HepG2 (cell line): ENCODE data around the gene ATP9B. TPM values are rescaled to one million over a fixed set of nuclear protein-coding genes. Genes with fewer than 3 reads are reported as not detected.

ENCODE experiments used
- ATAC-seq: fragments of 200-7000 bp; cut with Tn5 transposase; 3 replicates; pipeline ENCODE4 v1.9.1; 2020; ENCODE audit warnings: mild to moderate bottlenecking, moderate library complexity
- BruUV-seq: library from RNA; stranded (reverse); fragments of 400-500 nt; replicated peaks from 2 replicates; lab custom pipeline; 2021; lab: Mats Ljungman, UMichigan
- CTCF ChIA-PET: fragments of 300-600 bp; formaldehyde crosslinking; extraction: SDS; loops from one replicate; lab custom pipeline; 2021; ENCODE audit warnings: low total read pairs, inconsistent platforms, low intra/inter-chr PET ratio; lab: Yijun Ruan, JAX
- POLR2A ChIA-PET: fragments of 350-600 bp; sonication (Branson Sonifier 250); formaldehyde crosslinking; loops from one replicate; lab custom pipeline; 2020; ENCODE audit warnings: antibody characterized with exemption, inconsistent platforms; lab: Yijun Ruan, JAX
- DNase-seq: peaks from one replicate; pipeline ENCODE4 v3.0.0-alpha.2; 2015; ENCODE audit warnings: low spot score
- FAIRE-seq: peaks from 3 replicates; lab custom pipeline; 2011; peaks lifted over from hg19 to GRCh38; lab: Jason Lieb, UNC
- H2AFZ ChIP-seq: one replicate; pipeline ENCODE4 v1.6.1; 2011; ENCODE audit warnings: low read length, inconsistent platforms
- H3K27ac ChIP-seq: fragments of 300-600 bp; 3 replicates; pipeline ENCODE4 v1.8.0; 2011; ENCODE audit warnings: mixed run types, mild to moderate bottlenecking, mixed read lengths, low read length, inconsistent platforms; ENCODE audit not compliant: insufficient read depth; ENCODE audit errors: extremely low read length
- H3K27me3 ChIP-seq, 2 experiments: fragments of 200-600 bp in 1 of 2; 2 replicates in 1 of 2; 3 replicates in 1 of 2; pipeline versions ENCODE4 v1.6.0 to v1.8.0; 2011; ENCODE audit warnings: low read length in 2 of 2, mild to moderate bottlenecking in 2 of 2, moderate library complexity in 2 of 2, inconsistent platforms in 1 of 2; ENCODE audit not compliant: insufficient read depth in 2 of 2, control insufficient read depth in 1 of 2
- H3K36me3 ChIP-seq, 2 experiments: fragments of 200-600 bp in 1 of 2; replicated peaks in 1 of 2; 2 replicates in 1 of 2; 3 replicates in 1 of 2; pipeline versions ENCODE4 v1.5.1 to v1.8.0; 2011; ENCODE audit warnings: low read length in 2 of 2, inconsistent platforms in 1 of 2; ENCODE audit not compliant: insufficient read depth in 2 of 2, control insufficient read depth in 1 of 2
- H3K4me1 ChIP-seq: 2 replicates; pipeline ENCODE4 v1.5.1; 2012; ENCODE audit warnings: low read length, inconsistent platforms; ENCODE audit not compliant: insufficient read depth
- H3K4me2 ChIP-seq: 2 replicates; pipeline ENCODE4 v1.6.0; 2011; ENCODE audit warnings: low read depth, low read length, inconsistent platforms
- H3K4me3 ChIP-seq, 3 experiments: fragments of 200-600 bp in 1 of 3; sonication (generic), shearing (Covaris generic) in 1 of 3; replicated peaks in 1 of 3; 2 replicates each; pipeline ENCODE4 v1.5.1; 2011 to 2016; ENCODE audit warnings: low read length in 3 of 3, inconsistent platforms in 2 of 3, low read depth in 2 of 3, mild to moderate bottlenecking in 2 of 3, control low read depth in 1 of 3, mixed read lengths in 1 of 3; ENCODE audit not compliant: insufficient read depth in 1 of 3
- H3K79me2 ChIP-seq: one replicate; pipeline ENCODE4 v1.6.1; 2011; ENCODE audit warnings: low read length, inconsistent platforms; ENCODE audit not compliant: insufficient read depth
- H3K9ac ChIP-seq: 2 replicates; pipeline ENCODE4 v1.6.0; 2011; ENCODE audit warnings: mild to moderate bottlenecking, low read depth, low read length, inconsistent platforms; ENCODE audit not compliant: insufficient read depth
- H3K9me3 ChIP-seq: 2 replicates; pipeline ENCODE4 v1.5.1; 2012; ENCODE audit warnings: mild to moderate bottlenecking, low read length
- H4K20me1 ChIP-seq: 2 replicates; pipeline ENCODE4 v1.6.0; 2011; ENCODE audit warnings: inconsistent platforms, mild to moderate bottlenecking, low read length, moderate library complexity; ENCODE audit not compliant: insufficient read depth
- HNRNPL ChIP-seq: fragments of 200-400 bp; formaldehyde crosslinking; IDR thresholded peaks from 2 replicates; pipeline ENCODE4 v1.6.1; 2017; ENCODE audit warnings: mild to moderate bottlenecking, low read depth, low read length
- IRX3 ChIP-seq: sonication (generic); formaldehyde crosslinking; IDR thresholded peaks from 2 replicates; pipeline ENCODE4 v1.8.1; 2023; ENCODE audit warnings: mild to moderate bottlenecking, low read depth, missing genetic modification reagents, borderline replicate concordance
- MYC ChIP-seq: sonication (generic); formaldehyde crosslinking; IDR thresholded peaks from 2 replicates; pipeline ENCODE4 v1.9.0; 2021; ENCODE audit warnings: missing genetic modification reagents, borderline replicate concordance
- NFKBIZ ChIP-seq: IDR thresholded peaks from 2 replicates; pipeline ENCODE4 v1.6.1; 2018; ENCODE audit warnings: missing genetic modification reagents, missing compliant biosample characterization
- THYN1 ChIP-seq: sonication (generic); formaldehyde crosslinking; IDR thresholded peaks from 2 replicates; pipeline ENCODE4 v1.8.1; 2023; ENCODE audit warnings: low read depth, mild to moderate bottlenecking, moderate library complexity, missing genetic modification reagents, borderline replicate concordance
- ZNF781 ChIP-seq: sonication (generic); formaldehyde crosslinking; IDR thresholded peaks from 2 replicates; pipeline ENCODE4 v1.5.1; 2020; ENCODE audit warnings: borderline replicate concordance, mild to moderate bottlenecking, missing genetic modification reagents; ENCODE audit errors: not compliant biosample characterization
- ZSCAN22 ChIP-seq: sonication (generic); formaldehyde crosslinking; IDR thresholded peaks from 2 replicates; pipeline ENCODE4 v1.4.0; 2020; ENCODE audit warnings: mild to moderate bottlenecking, missing genetic modification reagents
- WGBS: methylation state at CpG from one replicate; pipeline ENCODE4 v1.1.6; 2017; ENCODE audit warnings: low lambda C conversion rate; 5-methylcytosine and 5-hydroxymethylcytosine counted together
- in situ Hi-C: cut with HindIII; loops from 2 replicates; pipeline ENCODE4 v1.10.0; 2017; ENCODE audit warnings: low pct_unique_long_range_greater_than_20kb; ENCODE audit not compliant: extremely low pct_ligation_motif_present
- intact Hi-C: fragments of 100-400 bp; cut with micrococcal nuclease; formaldehyde crosslinking; loops from one replicate; pipeline ENCODE4 v1.10.0; 2022; ENCODE audit not compliant: unreplicated experiment
- polyA plus RNA-seq, 8 experiments: library from polyadenylated mRNA; depleted of rRNA in 3 of 8; stranded (reverse) in 7 of 8; unstranded in 1 of 8; fragments of >200 nt; fragmentation: Illumina TruSeq in 4 of 8; extraction: Trizol in 4 of 8; gene quantifications; 2 replicates each; pipeline versions ENCODE4 v1.2.1 to v1.2.3, GENCODE V29; 2011 to 2016; ENCODE audit warnings: low read depth in 4 of 8, missing spikeins in 1 of 8, mixed read lengths in 1 of 8; ENCODE audit not compliant: insufficient read depth in 1 of 8
- total RNA-seq, 5 experiments: library from RNA; depleted of rRNA; stranded (reverse); fragments of >200 nt; fragmentation: Illumina TruSeq; extraction: Trizol; gene quantifications; 2 replicates each; pipeline ENCODE4 v1.2.3, GENCODE V29; 2016; ENCODE audit warnings: low read depth in 1 of 5
- TF ChIP-seq, protein P1 (sequence below): sonication (generic); formaldehyde crosslinking; IDR thresholded peaks from 2 replicates; pipeline ENCODE4 v1.8.0; 2023; ENCODE audit warnings: mild to moderate bottlenecking, missing genetic modification reagents
- TF ChIP-seq, protein P2 (sequence below): sonication (generic); formaldehyde crosslinking; IDR thresholded peaks from 2 replicates; pipeline ENCODE4 v1.4.0; 2020; ENCODE audit warnings: low read depth, mild to moderate bottlenecking, missing genetic modification reagents
- TF ChIP-seq, protein P3 (sequence below): sonication (generic); formaldehyde crosslinking; conservative IDR thresholded peaks from 2 replicates; pipeline ENCODE4 v1.8.1; 2023; ENCODE audit warnings: missing genetic modification reagents
- TF ChIP-seq, protein P4 (sequence below): sonication (generic); formaldehyde crosslinking; IDR thresholded peaks from 2 replicates; pipeline ENCODE4 v1.4.0; 2020; ENCODE audit warnings: missing genetic modification reagents

The ATP9B gene
- total and polyA plus RNA-seq, 2 of the 13 experiments (the other 11 are each of a cell fraction or from before 2014, with no cell fraction given) = 10.8 to 11.3 TPM

DNA sequence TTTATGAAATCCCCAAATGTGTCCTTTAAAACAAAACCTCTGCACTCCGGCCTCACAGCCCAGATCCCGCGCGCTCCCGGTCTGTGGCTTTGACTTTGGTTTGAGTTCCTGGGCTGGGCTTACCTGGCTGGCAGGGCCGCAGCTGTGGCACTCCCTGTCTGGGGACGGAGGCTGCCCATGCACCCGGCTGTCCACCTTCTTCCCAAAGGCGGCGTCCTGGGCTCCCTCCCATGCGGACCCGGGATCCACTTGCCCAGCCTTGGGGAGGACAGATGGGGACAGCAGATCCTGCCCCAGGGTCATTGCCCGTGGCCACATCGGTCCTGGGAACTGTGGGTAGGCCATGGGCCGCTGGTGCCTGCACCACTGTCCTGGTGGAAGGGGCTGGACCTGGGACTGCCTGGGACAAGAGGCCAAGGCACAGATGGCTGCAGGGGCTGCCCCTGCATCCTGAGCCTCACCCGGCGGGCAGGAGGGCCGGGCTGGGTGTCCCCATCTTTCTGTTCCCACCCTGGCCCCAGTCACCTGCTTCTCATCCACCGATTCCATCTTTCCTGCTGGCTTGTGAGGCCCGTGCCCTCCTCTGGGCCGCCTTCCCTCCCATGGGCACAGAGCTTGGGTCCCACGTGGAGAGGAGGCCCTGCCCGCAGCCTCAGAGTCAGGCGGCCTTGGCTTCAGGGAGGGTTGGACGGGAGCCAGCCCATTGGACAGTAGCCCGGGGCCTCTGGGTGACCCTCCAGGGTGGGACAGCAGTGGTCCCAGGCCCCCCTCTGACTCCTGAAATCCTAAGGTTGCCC, 354.2 kb downstream of the ATP9B start:
- intact Hi-C loops = no loop called here

DNA sequence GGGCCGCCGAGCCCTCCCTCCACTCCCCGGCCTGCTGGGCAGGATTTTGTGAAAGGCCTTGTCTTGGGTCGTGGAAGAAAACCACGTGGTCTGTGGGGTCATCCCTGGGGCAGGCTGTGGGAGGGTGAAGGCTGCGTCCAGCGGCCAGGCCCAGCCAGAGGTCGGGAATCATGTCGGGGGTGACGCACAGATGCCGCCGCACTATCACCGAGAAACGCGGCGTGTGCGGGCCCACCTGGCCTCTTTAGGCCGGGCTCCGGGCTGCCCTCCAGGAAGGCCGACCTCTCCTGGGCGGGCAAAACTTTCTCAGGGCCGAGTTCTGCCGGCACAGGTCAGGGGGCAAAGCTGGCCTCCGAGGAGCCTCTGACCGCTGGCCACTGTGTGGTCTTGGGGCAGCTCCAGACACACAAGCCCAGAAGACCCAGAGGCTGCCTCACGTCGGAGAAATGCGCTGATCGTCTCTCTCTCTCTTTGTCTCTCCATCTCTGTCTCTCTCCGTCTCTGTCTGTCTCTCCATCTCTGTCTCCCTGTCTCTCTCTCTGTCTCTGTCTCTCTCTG, 354.9 kb downstream of the ATP9B start:
- no peak for FAIRE-seq
- BruUV-seq = no TSS peak
- intact Hi-C loops (no loop called here), in situ Hi-C loops (no loop called here)
- no peak overlapping the region for H3K4me2 ChIP-seq
- H3K36me3 ChIP-seq = no peaks in the 10 kb centered on the region
- H3K9ac ChIP-seq = no peak overlapping the region
- H3K4me1 ChIP-seq = no peaks in the 10 kb centered on the region
- H3K27me3 ChIP-seq = peaks cover 17 to 74% of the 10 kb centered on the region in 2 experiments; a peak in 4 of 5 replicates
- H3K9me3 ChIP-seq = no peaks in the 10 kb centered on the region
- H2AFZ ChIP-seq = no peak overlapping the region
- no peaks in the 10 kb centered on the region for H3K79me2 ChIP-seq
- ChIA-PET POLR2A (no interaction called here), CTCF (no interaction called here)
- TF ChIP-seq HNRNPL = no peak
- TF ChIP-seq, protein P1, sequence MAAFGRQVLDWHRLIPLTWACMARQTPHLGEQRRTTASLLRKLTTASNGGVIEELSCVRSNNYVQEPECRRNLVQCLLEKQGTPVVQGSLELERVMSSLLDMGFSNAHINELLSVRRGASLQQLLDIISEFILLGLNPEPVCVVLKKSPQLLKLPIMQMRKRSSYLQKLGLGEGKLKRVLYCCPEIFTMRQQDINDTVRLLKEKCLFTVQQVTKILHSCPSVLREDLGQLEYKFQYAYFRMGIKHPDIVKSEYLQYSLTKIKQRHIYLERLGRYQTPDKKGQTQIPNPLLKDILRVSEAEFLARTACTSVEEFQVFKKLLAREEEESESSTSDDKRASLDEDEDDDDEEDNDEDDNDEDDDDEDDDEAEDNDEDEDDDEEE (CRISPR knock-in tag) = no peak
- TF ChIP-seq, protein P2, sequence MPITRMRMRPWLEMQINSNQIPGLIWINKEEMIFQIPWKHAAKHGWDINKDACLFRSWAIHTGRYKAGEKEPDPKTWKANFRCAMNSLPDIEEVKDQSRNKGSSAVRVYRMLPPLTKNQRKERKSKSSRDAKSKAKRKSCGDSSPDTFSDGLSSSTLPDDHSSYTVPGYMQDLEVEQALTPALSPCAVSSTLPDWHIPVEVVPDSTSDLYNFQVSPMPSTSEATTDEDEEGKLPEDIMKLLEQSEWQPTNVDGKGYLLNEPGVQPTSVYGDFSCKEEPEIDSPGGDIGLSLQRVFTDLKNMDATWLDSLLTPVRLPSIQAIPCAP (CRISPR knock-in tag) = no peak
- TF ChIP-seq, protein P3, sequence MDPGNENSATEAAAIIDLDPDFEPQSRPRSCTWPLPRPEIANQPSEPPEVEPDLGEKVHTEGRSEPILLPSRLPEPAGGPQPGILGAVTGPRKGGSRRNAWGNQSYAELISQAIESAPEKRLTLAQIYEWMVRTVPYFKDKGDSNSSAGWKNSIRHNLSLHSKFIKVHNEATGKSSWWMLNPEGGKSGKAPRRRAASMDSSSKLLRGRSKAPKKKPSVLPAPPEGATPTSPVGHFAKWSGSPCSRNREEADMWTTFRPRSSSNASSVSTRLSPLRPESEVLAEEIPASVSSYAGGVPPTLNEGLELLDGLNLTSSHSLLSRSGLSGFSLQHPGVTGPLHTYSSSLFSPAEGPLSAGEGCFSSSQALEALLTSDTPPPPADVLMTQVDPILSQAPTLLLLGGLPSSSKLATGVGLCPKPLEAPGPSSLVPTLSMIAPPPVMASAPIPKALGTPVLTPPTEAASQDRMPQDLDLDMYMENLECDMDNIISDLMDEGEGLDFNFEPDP = no peak
- TF ChIP-seq THYN1 (CRISPR knock-in tag) = no peak
- no peak for TF ChIP-seq NFKBIZ (CRISPR knock-in tag)
- DNase-seq = no peak
- H3K27ac ChIP-seq = no peak overlapping the region
- ATAC-seq = no peak
- 52% methylated on average over 17 of the region's 30 CpGs for WGBS
- no peak overlapping the region for H3K4me3 ChIP-seq
- H4K20me1 ChIP-seq = 0 out of 2 replicates have a peak, but pooled peaks cover 2% of the 10 kb centered on the region

More for the DNA sequence above, 354.2 kb downstream of the ATP9B start:
- no peak overlapping the region for H3K4me3 ChIP-seq
- no peak overlapping the region for H3K27ac ChIP-seq
- H3K4me1 ChIP-seq = no peaks in the 10 kb centered on the region
- CTCF ChIA-PET = no interaction called here
- H3K9me3 ChIP-seq = no peaks in the 10 kb centered on the region
- no TSS peak for BruUV-seq
- H2AFZ ChIP-seq = no peak overlapping the region
- no peaks in the 10 kb centered on the region for H3K36me3 ChIP-seq
- ATAC-seq (no peak), FAIRE-seq (no peak), DNase-seq (no peak)
- no peak overlapping the region for H3K9ac ChIP-seq
- no peaks in the 10 kb centered on the region for H3K79me2 ChIP-seq
- no peak overlapping the region for H3K4me2 ChIP-seq
- 0 out of 2 replicates have a peak, but pooled peaks cover 2% of the 10 kb centered on the region for H4K20me1 ChIP-seq
- TF ChIP-seq ZSCAN22 (CRISPR knock-in tag) = no peak
- no peak for TF ChIP-seq MYC
- TF ChIP-seq, protein P4, sequence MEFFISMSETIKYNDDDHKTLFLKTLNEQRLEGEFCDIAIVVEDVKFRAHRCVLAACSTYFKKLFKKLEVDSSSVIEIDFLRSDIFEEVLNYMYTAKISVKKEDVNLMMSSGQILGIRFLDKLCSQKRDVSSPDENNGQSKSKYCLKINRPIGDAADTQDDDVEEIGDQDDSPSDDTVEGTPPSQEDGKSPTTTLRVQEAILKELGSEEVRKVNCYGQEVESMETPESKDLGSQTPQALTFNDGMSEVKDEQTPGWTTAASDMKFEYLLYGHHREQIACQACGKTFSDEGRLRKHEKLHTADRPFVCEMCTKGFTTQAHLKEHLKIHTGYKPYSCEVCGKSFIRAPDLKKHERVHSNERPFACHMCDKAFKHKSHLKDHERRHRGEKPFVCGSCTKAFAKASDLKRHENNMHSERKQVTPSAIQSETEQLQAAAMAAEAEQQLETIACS (CRISPR knock-in tag) = no peak
- TF ChIP-seq ZNF781 (CRISPR knock-in tag) = no peak
- no peak for TF ChIP-seq IRX3 (CRISPR knock-in tag)
- peaks cover 18 to 77% of the 10 kb centered on the region in 2 experiments; a peak in 4 of 5 replicates for H3K27me3 ChIP-seq
- POLR2A ChIA-PET = no interaction called here
- WGBS = 53% methylated on average over 6 of the region's 26 CpGs
- in situ Hi-C loops = no loop called here
